Karpas-422 (cell line): ENCODE results near the gene MAPRE2. TPM values are rescaled to one million over a fixed set of nuclear protein-coding genes. Genes with fewer than 3 reads are reported as not detected.

Source experiments
- DNase-seq: peaks from one replicate; pipeline ENCODE4 v3.0.0-alpha.2; 2015
- H2AFZ ChIP-seq: fragments of 200-600 bp; sonication (generic); 2 replicates; pipeline ENCODE4 v1.6.1; 2014; ENCODE audit warnings: antibody characterized with exemption, low read length, mixed read lengths
- H3K27ac ChIP-seq: fragments of 200-600 bp; sonication (generic); 2 replicates; pipeline ENCODE4 v1.5.1; 2014; ENCODE audit warnings: mild to moderate bottlenecking, low read length, moderate library complexity
- H3K27me3 ChIP-seq: fragments of 200-600 bp; sonication (generic); 2 replicates; pipeline ENCODE4 v1.6.1; 2014; ENCODE audit warnings: low read length, mixed read lengths
- H3K36me3 ChIP-seq: fragments of 200-600 bp; sonication (generic); 2 replicates; pipeline ENCODE4 v1.6.1; 2014; ENCODE audit warnings: low read length, mixed read lengths; ENCODE audit not compliant: insufficient read depth
- H3K4me1 ChIP-seq: fragments of 200-600 bp; sonication (generic); 2 replicates; pipeline ENCODE4 v1.6.1; 2014; ENCODE audit warnings: mild to moderate bottlenecking, low read length, mixed read lengths
- H3K4me2 ChIP-seq: fragments of 200-600 bp; sonication (generic); 2 replicates; pipeline ENCODE4 v1.6.1; 2014; ENCODE audit warnings: low read length, low read depth, mild to moderate bottlenecking; ENCODE audit not compliant: poor library complexity, severe bottlenecking
- H3K4me3 ChIP-seq: fragments of 200-600 bp; sonication (generic); 2 replicates; pipeline ENCODE4 v1.5.1; 2014; ENCODE audit warnings: mild to moderate bottlenecking, antibody characterized with exemption, low read length, mixed read lengths
- H3K79me2 ChIP-seq: fragments of 200-600 bp; sonication (generic); 2 replicates; pipeline ENCODE4 v1.6.1; 2014; ENCODE audit warnings: mild to moderate bottlenecking, low read length, mixed read lengths
- H3K9ac ChIP-seq: fragments of 200-600 bp; sonication (generic); 2 replicates; pipeline ENCODE4 v1.6.0; 2014; ENCODE audit warnings: low read length
- H3K9me2 ChIP-seq: fragments of 200-600 bp; sonication (generic), shearing (Covaris generic); replicated peaks from 2 replicates; pipeline ENCODE4 v1.6.0; 2014; ENCODE audit warnings: mild to moderate bottlenecking, low read length, moderate library complexity; ENCODE audit not compliant: insufficient read depth
- H3K9me3 ChIP-seq: fragments of 300-700, 200-600 bp; sonication (generic); 2 replicates; pipeline ENCODE4 v1.6.1; 2014; ENCODE audit warnings: low read length, mixed read lengths
- H4K20me1 ChIP-seq: fragments of 200-600 bp; sonication (generic); 2 replicates; pipeline ENCODE4 v1.6.1; 2014; ENCODE audit warnings: mild to moderate bottlenecking, antibody characterized with exemption, low read length, low read depth; ENCODE audit not compliant: insufficient read depth
- total RNA-seq: library from RNA; depleted of rRNA; stranded (reverse); fragments of >200 nt; shearing (Covaris generic); gene quantifications from 2 replicates; pipeline ENCODE4 v1.2.3, GENCODE V29; 2014; ENCODE audit warnings: low replicate concordance

Gene MAPRE2
- total RNA-seq, 1 experiment from 2014 or later, result 267 TPM

- Histone ChIP-seq H3K9ac (peak overlapping the region; percentile 49), H2AFZ (no peak overlapping the region), H3K4me3 (peak overlapping the region; percentile 26), H3K79me2 (peaks cover 96% of the 10 kb centered on the region), H3K4me1 (peaks cover 85% of the 10 kb centered on the region), H3K27ac (peak overlapping the region; percentile 84), H4K20me1 (peaks cover 70% of the 10 kb centered on the region; the same call in 1 of the 2 replicates), H3K4me2 (peak overlapping the region; percentile 66), H3K27me3 (no peaks in the 10 kb centered on the region), H3K9me2 (no peaks in the 10 kb centered on the region), H3K36me3 (peaks cover 49% of the 10 kb centered on the region), H3K9me3 (no peaks in the 10 kb centered on the region)
- DNase-seq, result peak; percentile 65
Measured at GRCh38 chr18:35049111-35050027, 8.2 kb downstream of the MAPRE2 start.

- H3K27ac ChIP-seq, result peak overlapping the region; percentile 84
- peak overlapping the region; percentile 49 for H3K9ac ChIP-seq
- no peaks in the 10 kb centered on the region for H3K9me2 ChIP-seq
- no peak overlapping the region for H2AFZ ChIP-seq
- H3K27me3 ChIP-seq, result no peaks in the 10 kb centered on the region
- peaks cover 82% of the 10 kb centered on the region for H3K4me1 ChIP-seq
- H3K9me3 ChIP-seq, result no peaks in the 10 kb centered on the region
- peaks cover 43% of the 10 kb centered on the region for H3K36me3 ChIP-seq
- H3K4me2 ChIP-seq, result peak overlapping the region; percentile 66
- peaks cover 96% of the 10 kb centered on the region for H3K79me2 ChIP-seq
- H3K4me3 ChIP-seq, result peak overlapping the region; percentile 26
- H4K20me1 ChIP-seq, result peaks cover 67% of the 10 kb centered on the region; the same call in 1 of the 2 replicates
- DNase-seq, result no peak
Measured at GRCh38 chr18:35050028-35050546, 8.9 kb downstream of the MAPRE2 start.

- peak overlapping the region; percentile 66 for H3K4me2 ChIP-seq
- peak overlapping the region; percentile 49; the same call in 1 of the 2 replicates for H3K9ac ChIP-seq
- no peaks in the 10 kb centered on the region for H3K9me3 ChIP-seq
- H3K4me1 ChIP-seq, result peaks cover 81% of the 10 kb centered on the region
- peak overlapping the region; percentile 84 for H3K27ac ChIP-seq
- peaks cover 96% of the 10 kb centered on the region for H3K79me2 ChIP-seq
- H3K27me3 ChIP-seq, result no peaks in the 10 kb centered on the region
- peaks cover 61% of the 10 kb centered on the region; the same call in 1 of the 2 replicates for H4K20me1 ChIP-seq
- no peaks in the 10 kb centered on the region for H3K9me2 ChIP-seq
- peaks cover 37% of the 10 kb centered on the region for H3K36me3 ChIP-seq
- no peak for DNase-seq
- H3K4me3 ChIP-seq, result no peak overlapping the region
- H2AFZ ChIP-seq, result no peak overlapping the region
Measured at GRCh38 chr18:35050705-35051195, 9.5 kb downstream of the MAPRE2 start.

- H3K9me3 ChIP-seq, result no peaks in the 10 kb centered on the region
- peaks cover 27% of the 10 kb centered on the region for H3K36me3 ChIP-seq
- DNase-seq, result no peak
- H2AFZ ChIP-seq, result no peak overlapping the region
- no peaks in the 10 kb centered on the region for H3K9me2 ChIP-seq
- peaks cover 76% of the 10 kb centered on the region for H3K4me1 ChIP-seq
- no peak overlapping the region for H3K4me3 ChIP-seq
- H3K27ac ChIP-seq, result peak overlapping the region; percentile 84
- peaks cover 96% of the 10 kb centered on the region for H3K79me2 ChIP-seq
- H3K9ac ChIP-seq, result no peak overlapping the region
- peak overlapping the region; percentile 66 for H3K4me2 ChIP-seq
- H4K20me1 ChIP-seq, result peaks cover 58% of the 10 kb centered on the region
- no peaks in the 10 kb centered on the region for H3K27me3 ChIP-seq
Measured at GRCh38 chr18:35051641-35052377, 10.6 kb downstream of the MAPRE2 start.

- Histone ChIP-seq H3K9me2 (no peaks in the 10 kb centered on the region), H3K4me3 (no peak overlapping the region), H3K9me3 (no peaks in the 10 kb centered on the region), H3K79me2 (peaks cover 99% of the 10 kb centered on the region), H3K9ac (no peak overlapping the region), H3K4me2 (no peak overlapping the region), H4K20me1 (peaks cover 76% of the 10 kb centered on the region), H2AFZ (no peak overlapping the region), H3K36me3 (peaks cover 14% of the 10 kb centered on the region; the same call in 1 of the 2 replicates), H3K4me1 (peaks cover 79% of the 10 kb centered on the region), H3K27ac (no peak overlapping the region), H3K27me3 (no peaks in the 10 kb centered on the region)
- DNase-seq, result no peak
Measured at GRCh38 chr18:35054401-35054800, 13.2 kb downstream of the MAPRE2 start.

GRCh38 chr18:35055105-35055504 lies 13.9 kb downstream of the MAPRE2 start:
- no peaks in the 10 kb centered on the region for H3K9me3 ChIP-seq
- peaks cover 99% of the 10 kb centered on the region for H3K79me2 ChIP-seq
- H2AFZ ChIP-seq, result no peak overlapping the region
- DNase-seq, result no peak
- no peak overlapping the region for H3K9ac ChIP-seq
- no peaks in the 10 kb centered on the region for H3K9me2 ChIP-seq
- H3K27me3 ChIP-seq, result no peaks in the 10 kb centered on the region
- H3K4me2 ChIP-seq, result no peak overlapping the region
- H3K27ac ChIP-seq, result no peak overlapping the region
- H3K4me3 ChIP-seq, result no peak overlapping the region
- peaks cover 78% of the 10 kb centered on the region for H3K4me1 ChIP-seq
- peaks cover 19% of the 10 kb centered on the region; the same call in 1 of the 2 replicates for H3K36me3 ChIP-seq
- peaks cover 78% of the 10 kb centered on the region for H4K20me1 ChIP-seq

GRCh38 chr18:35055726-35056125 lies 14.5 kb downstream of the MAPRE2 start:
- Histone ChIP-seq H3K9me3 (no peaks in the 10 kb centered on the region), H3K9me2 (no peaks in the 10 kb centered on the region), H3K4me3 (no peak overlapping the region), H3K36me3 (peaks cover 19% of the 10 kb centered on the region; the same call in 1 of the 2 replicates), H3K27ac (no peak overlapping the region), H2AFZ (no peak overlapping the region), H3K27me3 (no peaks in the 10 kb centered on the region), H3K9ac (no peak overlapping the region), H3K79me2 (peaks cover 99% of the 10 kb centered on the region), H4K20me1 (peaks cover 78% of the 10 kb centered on the region), H3K4me2 (no peak overlapping the region), H3K4me1 (peaks cover 76% of the 10 kb centered on the region)
- DNase-seq, result no peak
